HepG2 (cell line): ENCODE data around the gene ARF4. TPM values are rescaled to one million over a fixed set of nuclear protein-coding genes. Genes with fewer than 3 reads are reported as not detected.
A peak's percentile ranks its signal among the peaks of the same experiment; 100 is the strongest.

Source experiments
- ARID2 ChIP-seq: sonication (generic); formaldehyde crosslinking; IDR thresholded peaks from 2 replicates; pipeline ENCODE4 v1.8.1; 2022; ENCODE audit warnings: mild to moderate bottlenecking, missing genetic modification reagents, borderline replicate concordance
- CEBPB ChIP-seq: IDR thresholded peaks from 2 replicates; pipeline ENCODE4 v1.6.1; 2011; ENCODE audit warnings: low read depth, low read length, improper control_type of control experiment, borderline replicate concordance
- GTF2F1 ChIP-seq: fragments of 150-350 bp; IDR thresholded peaks from 2 replicates; pipeline ENCODE4 v1.6.1; 2014; ENCODE audit warnings: low read length
- HCFC1 ChIP-seq: fragments of 150-350 bp; IDR thresholded peaks from 2 replicates; pipeline ENCODE4 v1.6.1; 2014; ENCODE audit warnings: low read depth, low read length
- KAT7 ChIP-seq: IDR thresholded peaks from 2 replicates; pipeline ENCODE4 v1.6.1; 2018; ENCODE audit warnings: borderline replicate concordance, missing compliant biosample characterization
- MED1 ChIP-seq: sonication (generic); formaldehyde crosslinking; IDR thresholded peaks from 2 replicates; pipeline ENCODE4 v1.4.0; 2020; ENCODE audit warnings: missing genetic modification reagents
- NFE2L1 ChIP-seq: sonication (generic); formaldehyde crosslinking; IDR thresholded peaks from 2 replicates; pipeline ENCODE4 v1.4.0; 2020; ENCODE audit warnings: missing genetic modification reagents, mild to moderate bottlenecking, borderline replicate concordance
- RARG ChIP-seq: sonication (generic); formaldehyde crosslinking; IDR thresholded peaks from 2 replicates; pipeline ENCODE4 v1.4.0; 2020; ENCODE audit warnings: low read depth, mild to moderate bottlenecking, missing genetic modification reagents
- SSRP1 ChIP-seq: IDR thresholded peaks from 2 replicates; pipeline ENCODE4 v1.6.1; 2016; ENCODE audit warnings: control low read depth
- TMF1 ChIP-seq: sonication (generic); formaldehyde crosslinking; IDR thresholded peaks from 2 replicates; pipeline ENCODE4 v1.8.1; 2022; ENCODE audit warnings: low read depth, missing genetic modification reagents
- TSC22D2 ChIP-seq: sonication (generic); formaldehyde crosslinking; IDR thresholded peaks from 2 replicates; pipeline ENCODE4 v1.5.1; 2020; ENCODE audit warnings: missing genetic modification reagents, mild to moderate bottlenecking, borderline replicate concordance
- WIZ ChIP-seq: sonication (generic); formaldehyde crosslinking; IDR thresholded peaks from 2 replicates; pipeline ENCODE4 v1.5.1; 2020; ENCODE audit warnings: mild to moderate bottlenecking, missing genetic modification reagents
- ZBTB20 ChIP-seq: sonication (generic); formaldehyde crosslinking; IDR thresholded peaks from 2 replicates; pipeline ENCODE4 v1.8.1; 2023; ENCODE audit warnings: missing genetic modification reagents, low read depth, mild to moderate bottlenecking, borderline replicate concordance
- ZNF17 ChIP-seq: sonication (generic); formaldehyde crosslinking; IDR thresholded peaks from 2 replicates; pipeline ENCODE4 v1.5.0; 2020; ENCODE audit warnings: mild to moderate bottlenecking, missing genetic modification reagents
- ZNF256 ChIP-seq: sonication (generic); formaldehyde crosslinking; conservative IDR thresholded peaks from 2 replicates; pipeline ENCODE4 v1.4.0; 2020; ENCODE audit warnings: missing genetic modification reagents
- ZNF569 ChIP-seq: sonication (generic); formaldehyde crosslinking; IDR thresholded peaks from 2 replicates; pipeline ENCODE4 v1.5.0; 2020; ENCODE audit warnings: mild to moderate bottlenecking, missing genetic modification reagents, moderate library complexity, borderline replicate concordance
- ZNF761 ChIP-seq: sonication (generic); formaldehyde crosslinking; conservative IDR thresholded peaks from 2 replicates; pipeline ENCODE4 v1.4.0; 2020; ENCODE audit warnings: mild to moderate bottlenecking, missing genetic modification reagents
- ZNF781 ChIP-seq: sonication (generic); formaldehyde crosslinking; IDR thresholded peaks from 2 replicates; pipeline ENCODE4 v1.5.1; 2020; ENCODE audit warnings: borderline replicate concordance, mild to moderate bottlenecking, missing genetic modification reagents; ENCODE audit errors: not compliant biosample characterization
- polyA plus RNA-seq, 8 experiments: library from polyadenylated mRNA; depleted of rRNA in 3 of 8; stranded (reverse) in 7 of 8; unstranded in 1 of 8; fragments of >200 nt; fragmentation: Illumina TruSeq in 4 of 8; extraction: Trizol in 4 of 8; gene quantifications; 2 replicates each; pipeline versions ENCODE4 v1.2.1 to v1.2.3, GENCODE V29; 2011 to 2016; ENCODE audit warnings: low read depth in 4 of 8, missing spikeins in 1 of 8, mixed read lengths in 1 of 8; ENCODE audit not compliant: insufficient read depth in 1 of 8
- total RNA-seq, 5 experiments: library from RNA; depleted of rRNA; stranded (reverse); fragments of >200 nt; fragmentation: Illumina TruSeq; extraction: Trizol; gene quantifications; 2 replicates each; pipeline ENCODE4 v1.2.3, GENCODE V29; 2016; ENCODE audit warnings: low read depth in 1 of 5
- TF ChIP-seq, protein P1 (sequence below): sonication (generic); IDR thresholded peaks from 2 replicates; pipeline ENCODE4 v1.6.1; 2016; ENCODE audit warnings: low read depth, borderline replicate concordance
- TF ChIP-seq, protein P2 (sequence below): sonication (generic); formaldehyde crosslinking; IDR thresholded peaks from 2 replicates; pipeline ENCODE4 v1.8.0; 2022; ENCODE audit warnings: mild to moderate bottlenecking, missing genetic modification reagents, moderate library complexity
- TF ChIP-seq, protein P3 (sequence below): sonication (generic); formaldehyde crosslinking; IDR thresholded peaks from 2 replicates; pipeline ENCODE4 v1.4.0; 2020; ENCODE audit warnings: missing genetic modification reagents
- TF ChIP-seq, protein P4 (sequence below): sonication (generic); formaldehyde crosslinking; IDR thresholded peaks from 2 replicates; pipeline ENCODE4 v1.8.0; 2022; ENCODE audit warnings: mild to moderate bottlenecking, missing genetic modification reagents, borderline replicate concordance
- TF ChIP-seq, protein P5 (sequence below): IDR thresholded peaks from 2 replicates; pipeline ENCODE4 v1.6.1; 2016; ENCODE audit warnings: missing genetic modification reagents, missing compliant biosample characterization

The ARF4 gene
- total and polyA plus RNA-seq, 2 of the 13 experiments (the other 11 are each of a cell fraction or from before 2014, with no cell fraction given) = 184 to 250 TPM

DNA sequence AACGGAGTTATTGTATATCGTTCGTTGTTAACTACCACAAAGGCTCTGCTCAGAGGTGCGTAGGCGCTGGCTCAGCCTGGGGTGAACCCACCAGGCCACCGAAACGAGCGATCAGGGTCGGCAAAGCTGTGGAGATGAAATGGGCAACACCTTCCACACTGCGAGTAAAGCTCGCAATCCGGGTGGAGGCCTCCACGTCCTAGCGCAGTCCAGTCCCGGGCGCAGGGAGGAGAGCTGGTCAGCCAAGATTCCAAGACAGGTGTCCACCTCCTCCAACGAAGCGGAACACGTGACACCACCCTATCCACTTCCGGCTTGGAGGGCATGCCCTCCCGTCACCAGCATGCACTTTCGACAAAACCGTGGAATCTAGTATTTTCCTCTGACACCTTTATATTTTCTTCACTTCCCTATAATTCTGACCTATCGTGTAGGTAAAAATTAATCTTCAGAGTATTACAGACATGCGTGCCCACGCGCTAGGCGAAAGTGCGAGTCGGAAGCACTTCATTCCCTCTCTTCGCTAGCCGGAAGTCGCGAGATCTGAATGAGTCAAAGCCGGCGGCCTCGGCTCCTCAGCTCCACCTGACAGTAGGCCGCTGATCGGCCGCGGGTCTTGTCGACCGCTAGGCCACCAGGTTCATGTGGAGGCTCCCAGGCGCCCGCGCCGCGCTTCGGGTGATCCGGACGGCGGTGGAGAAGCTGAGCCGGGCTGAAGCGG, 41.2 kb downstream of the ARF4 start, which contains the start of gene PDE12 (continued):
- TF ChIP-seq, protein P1, sequence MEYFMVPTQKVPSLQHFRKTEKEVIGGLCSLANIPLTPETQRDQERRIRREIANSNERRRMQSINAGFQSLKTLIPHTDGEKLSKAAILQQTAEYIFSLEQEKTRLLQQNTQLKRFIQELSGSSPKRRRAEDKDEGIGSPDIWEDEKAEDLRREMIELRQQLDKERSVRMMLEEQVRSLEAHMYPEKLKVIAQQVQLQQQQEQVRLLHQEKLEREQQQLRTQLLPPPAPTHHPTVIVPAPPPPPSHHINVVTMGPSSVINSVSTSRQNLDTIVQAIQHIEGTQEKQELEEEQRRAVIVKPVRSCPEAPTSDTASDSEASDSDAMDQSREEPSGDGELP = peak; percentile 16; the same call in 1 of the 2 replicates
- TF ChIP-seq, protein P2, sequence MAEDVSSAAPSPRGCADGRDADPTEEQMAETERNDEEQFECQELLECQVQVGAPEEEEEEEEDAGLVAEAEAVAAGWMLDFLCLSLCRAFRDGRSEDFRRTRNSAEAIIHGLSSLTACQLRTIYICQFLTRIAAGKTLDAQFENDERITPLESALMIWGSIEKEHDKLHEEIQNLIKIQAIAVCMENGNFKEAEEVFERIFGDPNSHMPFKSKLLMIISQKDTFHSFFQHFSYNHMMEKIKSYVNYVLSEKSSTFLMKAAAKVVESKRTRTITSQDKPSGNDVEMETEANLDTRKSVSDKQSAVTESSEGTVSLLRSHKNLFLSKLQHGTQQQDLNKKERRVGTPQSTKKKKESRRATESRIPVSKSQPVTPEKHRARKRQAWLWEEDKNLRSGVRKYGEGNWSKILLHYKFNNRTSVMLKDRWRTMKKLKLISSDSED = no peak
- TF ChIP-seq CEBPB (no peak), ZBTB20 (CRISPR knock-in tag) (no peak; the same call in 1 of the 2 replicates), ZNF761 (CRISPR knock-in tag) (no peak; the same call in 1 of the 2 replicates), ARID2 (CRISPR knock-in tag) (peak; percentile 78; the same call in 1 of the 2 replicates), ZNF569 (CRISPR knock-in tag) (no peak), TMF1 (CRISPR knock-in tag) (peak; percentile 96), HCFC1 (peak; percentile 48), WIZ (CRISPR knock-in tag) (peak; percentile 72; the same call in 1 of the 2 replicates), RARG (CRISPR knock-in tag) (no peak), SSRP1 (CRISPR knock-in tag) (no peak), KAT7 (CRISPR knock-in tag) (0 out of 2 replicates have a peak, but pooled peaks have one; percentile 58), GTF2F1 (peak; percentile 71; the same call in 1 of the 2 replicates), ZNF781 (CRISPR knock-in tag) (peak; percentile 89), ZNF17 (CRISPR knock-in tag) (peak; percentile 85; the same call in 1 of the 2 replicates), NFE2L1 (no peak; the same call in 1 of the 2 replicates), TSC22D2 (0 out of 2 replicates have a peak, but pooled peaks have one; percentile 42), MED1 (CRISPR knock-in tag) (peak; percentile 77; the same call in 1 of the 2 replicates), ZNF256 (CRISPR knock-in tag) (no peak)
- TF ChIP-seq, protein P3, sequence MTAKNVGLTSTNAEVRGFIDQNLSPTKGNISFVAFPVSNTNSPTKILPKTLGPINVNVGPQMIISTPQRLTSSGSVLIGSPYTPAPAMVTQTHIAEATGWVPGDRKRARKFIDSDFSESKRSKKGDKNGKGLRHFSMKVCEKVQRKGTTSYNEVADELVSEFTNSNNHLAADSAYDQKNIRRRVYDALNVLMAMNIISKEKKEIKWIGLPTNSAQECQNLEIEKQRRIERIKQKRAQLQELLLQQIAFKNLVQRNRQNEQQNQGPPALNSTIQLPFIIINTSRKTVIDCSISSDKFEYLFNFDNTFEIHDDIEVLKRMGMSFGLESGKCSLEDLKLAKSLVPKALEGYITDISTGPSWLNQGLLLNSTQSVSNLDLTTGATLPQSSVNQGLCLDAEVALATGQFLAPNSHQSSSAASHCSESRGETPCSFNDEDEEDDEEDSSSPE (CRISPR knock-in tag) = peak; percentile 84
- TF ChIP-seq, protein P4, sequence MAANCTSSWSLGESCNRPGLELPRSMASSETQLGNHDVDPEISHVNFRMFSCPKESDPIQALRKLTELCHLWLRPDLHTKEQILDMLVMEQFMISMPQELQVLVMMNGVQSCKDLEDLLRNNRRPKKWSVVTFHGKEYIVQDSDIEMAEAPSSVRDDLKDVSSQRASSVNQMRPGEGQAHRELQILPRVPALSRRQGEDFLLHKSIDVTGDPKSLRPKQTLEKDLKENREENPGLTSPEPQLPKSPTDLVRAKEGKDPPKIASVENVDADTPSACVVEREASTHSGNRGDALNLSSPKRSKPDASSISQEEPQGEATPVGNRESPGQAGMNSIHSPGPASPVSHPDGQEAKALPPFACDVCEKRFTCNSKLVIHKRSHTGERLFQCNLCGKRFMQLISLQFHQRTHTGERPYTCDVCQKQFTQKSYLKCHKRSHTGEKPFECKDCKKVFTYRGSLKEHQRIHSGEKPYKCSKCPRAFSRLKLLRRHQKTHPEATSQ (CRISPR knock-in tag) = peak; percentile 89; the same call in 1 of the 2 replicates
- TF ChIP-seq, protein P5, sequence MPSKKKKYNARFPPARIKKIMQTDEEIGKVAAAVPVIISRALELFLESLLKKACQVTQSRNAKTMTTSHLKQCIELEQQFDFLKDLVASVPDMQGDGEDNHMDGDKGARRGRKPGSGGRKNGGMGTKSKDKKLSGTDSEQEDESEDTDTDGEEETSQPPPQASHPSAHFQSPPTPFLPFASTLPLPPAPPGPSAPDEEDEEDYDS = peak; percentile 78
